ENCODE results near the gene MAP7D3.

GRCh38 chrX:136192839-136193414 lies 58.3 kb downstream of the MAP7D3 start:
- no peak for TF ChIP-seq EZH2 (optimal IDR thresholded peaks at IDR 0.05; ENCODE audit: low read depth, low read length)
- TF ChIP-seq, protein P1, sequence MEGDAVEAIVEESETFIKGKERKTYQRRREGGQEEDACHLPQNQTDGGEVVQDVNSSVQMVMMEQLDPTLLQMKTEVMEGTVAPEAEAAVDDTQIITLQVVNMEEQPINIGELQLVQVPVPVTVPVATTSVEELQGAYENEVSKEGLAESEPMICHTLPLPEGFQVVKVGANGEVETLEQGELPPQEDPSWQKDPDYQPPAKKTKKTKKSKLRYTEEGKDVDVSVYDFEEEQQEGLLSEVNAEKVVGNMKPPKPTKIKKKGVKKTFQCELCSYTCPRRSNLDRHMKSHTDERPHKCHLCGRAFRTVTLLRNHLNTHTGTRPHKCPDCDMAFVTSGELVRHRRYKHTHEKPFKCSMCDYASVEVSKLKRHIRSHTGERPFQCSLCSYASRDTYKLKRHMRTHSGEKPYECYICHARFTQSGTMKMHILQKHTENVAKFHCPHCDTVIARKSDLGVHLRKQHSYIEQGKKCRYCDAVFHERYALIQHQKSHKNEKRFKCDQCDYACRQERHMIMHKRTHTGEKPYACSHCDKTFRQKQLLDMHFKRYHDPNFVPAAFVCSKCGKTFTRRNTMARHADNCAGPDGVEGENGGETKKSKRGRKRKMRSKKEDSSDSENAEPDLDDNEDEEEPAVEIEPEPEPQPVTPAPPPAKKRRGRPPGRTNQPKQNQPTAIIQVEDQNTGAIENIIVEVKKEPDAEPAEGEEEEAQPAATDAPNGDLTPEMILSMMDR (IDR thresholded peaks at IDR 0.05; ENCODE audit: low read length): no peak
